ENCODE measurements around the gene FOXD1.
"Not testable (repeated sequence)": the region's sequence is repeated elsewhere in the genome, so short reads cannot be mapped to it uniquely, and the experiment has no call there.

FOXD1 gene

DNA sequence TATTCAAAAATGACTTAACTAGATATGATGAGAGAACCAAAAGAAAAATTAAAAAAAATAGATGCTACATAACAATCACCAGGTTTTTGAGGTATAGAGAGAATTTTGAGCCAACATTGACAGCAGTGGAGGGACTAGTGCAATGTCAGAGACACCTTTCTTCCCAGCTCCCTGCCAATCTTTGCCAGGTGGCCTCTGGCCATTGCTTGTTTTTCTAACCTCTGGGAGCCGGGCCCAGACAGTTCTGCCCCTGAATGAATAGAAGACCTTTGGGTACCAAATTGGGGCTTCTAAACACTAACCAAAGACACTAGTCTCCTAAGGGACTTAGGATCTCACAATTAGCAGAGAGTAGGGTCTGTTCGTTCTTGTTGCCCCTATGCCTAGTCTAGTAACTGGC lies 33.4 kb downstream of the FOXD1 start:
- DNase-seq, result no peak

DNA sequence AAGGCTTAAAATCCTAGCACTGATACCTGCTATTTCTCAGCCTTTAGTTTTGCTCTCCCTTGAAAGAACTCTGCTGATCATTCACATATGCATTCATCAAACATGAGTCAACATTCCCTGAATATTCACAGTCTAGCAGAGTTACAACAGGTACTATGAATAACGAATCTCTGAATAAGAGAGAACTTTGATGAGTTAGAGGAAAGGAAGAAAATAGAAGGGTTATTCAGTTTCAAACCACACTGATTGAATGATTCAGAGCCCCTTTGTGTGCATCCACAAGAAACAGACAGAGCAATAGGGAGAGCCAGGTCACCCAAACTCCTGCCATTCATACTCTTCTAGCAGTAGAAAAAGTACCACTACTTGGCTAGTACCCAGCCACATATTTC lies 36.0 kb downstream of the FOXD1 start:
- DNase-seq, result no peak

DNA sequence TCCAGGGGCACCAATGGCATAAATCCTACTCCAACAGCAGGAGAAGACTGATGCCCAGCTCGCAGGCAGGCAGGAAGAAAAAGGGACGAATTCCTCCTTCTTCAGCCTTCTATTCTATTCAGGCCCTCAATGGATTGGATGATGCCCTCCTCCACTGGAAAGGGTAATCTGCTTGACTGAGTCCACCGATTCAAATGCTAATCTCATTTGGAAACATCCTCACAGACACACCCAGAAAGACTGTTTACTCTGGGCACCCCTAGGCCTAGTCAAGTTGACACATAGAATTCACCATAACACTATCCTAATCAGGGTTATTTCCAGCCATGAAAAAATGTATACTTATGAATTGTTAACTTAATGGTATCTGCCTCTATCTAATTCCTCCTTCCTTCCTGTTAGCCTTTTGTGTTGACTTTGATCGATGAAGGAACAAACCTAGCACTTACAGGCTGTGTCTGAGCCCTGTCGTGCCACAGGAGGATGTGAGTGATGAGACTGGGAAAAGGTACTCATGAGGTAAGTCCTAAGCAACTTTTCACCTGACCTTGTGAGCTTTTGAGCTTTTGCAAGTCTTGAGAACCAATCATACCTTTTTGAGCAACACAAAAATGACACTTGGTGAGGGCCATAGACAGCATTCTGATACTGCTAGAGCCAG lies 36.5 kb downstream of the FOXD1 start:
- no peak for DNase-seq

DNA sequence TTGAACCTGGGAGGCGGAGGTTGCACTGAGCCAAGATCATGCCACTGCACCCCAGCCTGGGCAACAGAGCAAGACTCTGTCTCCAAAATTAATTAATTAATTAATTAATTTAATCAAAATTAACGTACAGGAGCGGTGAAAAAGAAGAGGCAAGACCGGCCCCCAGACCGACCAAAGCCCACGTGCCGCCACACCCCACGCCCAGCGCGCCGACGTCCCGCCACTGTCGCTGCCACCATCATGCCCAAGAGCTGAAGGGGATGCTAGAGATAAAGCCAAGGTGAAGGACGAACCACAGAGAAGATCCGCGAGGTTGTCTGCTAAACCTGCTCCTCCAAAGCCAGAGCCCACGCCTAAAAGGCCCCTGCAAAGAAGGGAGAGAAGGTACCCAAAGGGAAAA lies 38.6 kb downstream of the FOXD1 start:
- DNase-seq, result not testable (repeated sequence)

DNA sequence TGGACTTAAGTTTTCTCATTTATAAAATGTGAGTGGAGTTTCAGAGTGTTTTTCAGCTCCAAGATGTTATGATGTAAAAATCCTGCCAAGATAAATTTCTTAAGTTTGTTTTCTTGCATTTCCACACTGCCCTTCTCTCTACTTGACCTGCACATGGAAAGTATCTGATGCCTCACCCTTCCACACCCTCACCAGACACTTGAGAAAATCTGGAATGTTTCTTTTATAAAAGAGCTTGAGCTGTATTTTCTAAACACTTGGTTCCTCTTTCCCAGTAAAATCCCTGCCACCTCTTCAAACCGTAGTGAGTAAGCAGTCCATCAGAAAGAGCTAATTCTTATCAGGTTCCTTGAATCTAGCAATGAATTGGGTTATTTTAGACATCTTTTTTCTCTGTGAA lies 42.9 kb downstream of the FOXD1 start:
- no peak for DNase-seq

DNA sequence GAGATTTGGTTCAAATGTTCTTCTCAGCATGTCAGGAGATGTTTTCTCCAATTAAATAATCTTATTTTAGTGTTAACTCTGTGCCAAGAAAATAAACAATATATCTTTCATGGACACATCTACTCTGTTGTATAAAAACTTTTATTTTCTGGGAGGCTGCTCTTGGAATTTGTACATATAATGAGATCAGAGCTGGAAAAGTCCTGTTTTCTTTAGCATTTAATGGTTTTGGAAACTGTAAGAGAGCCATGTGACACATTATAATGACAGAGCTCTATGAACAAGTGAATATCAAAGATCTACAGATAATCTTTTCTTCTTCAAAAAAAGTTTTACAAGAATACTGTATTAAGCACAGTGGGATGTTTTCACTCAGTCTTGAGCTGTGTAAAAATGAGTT lies 48.8 kb downstream of the FOXD1 start:
- no peak for DNase-seq

Data from hippocampal formation (tissue), 2 donors.